H1 (cell line): ENCODE measurements around the gene KCNA2. TPM values are rescaled to one million over a fixed set of nuclear protein-coding genes. Genes with fewer than 3 reads are reported as not detected.

Experiments used
- JUN ChIP-seq: IDR thresholded peaks from 2 replicates; pipeline ENCODE4 v1.6.1; 2011; ENCODE audit warnings: low read depth, mild to moderate bottlenecking, improper control_type of control experiment, low read length
- NRF1 ChIP-seq: IDR thresholded peaks from 2 replicates; pipeline ENCODE4 v1.6.1; 2011; ENCODE audit warnings: mild to moderate bottlenecking, low read depth, low read length, improper control_type of control experiment
- POU5F1 ChIP-seq: IDR thresholded peaks from 2 replicates; pipeline ENCODE4 v1.6.1; 2011; ENCODE audit warnings: low read depth, mild to moderate bottlenecking, low read length, moderate library complexity
- polyA plus RNA-seq, 7 experiments: library from polyadenylated mRNA; depleted of rRNA in 3 of 7; stranded (reverse) in 5 of 7; unstranded in 2 of 7; fragments of >200 nt in 5 of 7; fragments of 200-250 nt in 2 of 7; gene quantifications; 1 replicate in 5 of 7; 2 replicates in 1 of 7; 4 replicates in 1 of 7; pipeline versions ENCODE4 v1.2.1 to v1.2.3, GENCODE V29; 2011 to 2013; ENCODE audit warnings: missing spikeins in 2 of 7, mixed read lengths in 2 of 7
- total RNA-seq: library from RNA; stranded (reverse); fragmentation: NEBNext Ultra II Directional; extraction: Animal tissue kit (Norgen Biotek cat#: 25700); gene quantifications from 2 replicates; pipeline ENCODE4 v1.2.1, GENCODE V29; 2021

KCNA2 gene
- total and polyA plus RNA-seq, 2 of the 8 experiments (the other 6 are each of a cell fraction or from before 2014, with no cell fraction given): 0.26 to 0.78 TPM

DNA sequence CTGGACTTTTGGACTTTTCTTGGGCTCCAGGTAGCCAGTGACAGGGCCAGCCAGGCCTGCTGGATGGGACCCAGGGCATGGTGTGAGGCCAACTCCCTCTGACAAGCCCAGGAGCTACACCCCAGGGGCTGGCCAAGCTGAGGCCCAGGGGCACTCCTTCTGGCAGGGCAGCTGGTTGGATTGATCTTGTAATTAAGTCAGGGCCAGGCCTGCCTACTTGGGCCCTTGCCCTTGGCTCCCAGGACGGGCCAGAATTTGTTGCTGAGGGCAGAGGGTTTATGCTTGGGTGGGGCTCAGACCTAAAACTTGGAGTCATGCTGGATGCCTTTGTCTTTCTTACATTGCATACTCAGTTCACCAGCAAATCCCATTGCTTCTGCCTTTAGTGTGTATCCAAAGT, 20.7 kb downstream of the KCNA2 start (continued):
- TF ChIP-seq POU5F1: no peak
- no peak for TF ChIP-seq JUN
- no peak for TF ChIP-seq NRF1
